ENCODE data around the gene HAUS7. TPM values are rescaled to one million over a fixed set of nuclear protein-coding genes. Genes with fewer than 3 reads are reported as not detected.

Gene HAUS7
- total and polyA plus RNA-seq, 2 of the 8 experiments (the other 6 are each of a cell fraction or from before 2014, with no cell fraction given) = 45.4 to 54.0 TPM

- Histone ChIP-seq H4K91ac (replicated peaks; ENCODE audit: insufficient read length, low read length) (no peak overlapping the region), H3K79me2 (ENCODE audit: control insufficient read depth in 1 of 2, insufficient read depth in 2 of 2, low read length in 2 of 2) (no peaks in the 10 kb centered on the region), H3K56ac (replicated peaks; ENCODE audit: insufficient read length, low read depth, low read length) (no peak overlapping the region), H3K79me1 (ENCODE audit: low read depth, low read length) (no peaks in the 10 kb centered on the region), H2BK5ac (ENCODE audit: low read depth, low read length) (no peak overlapping the region), H3K23me2 (ENCODE audit: low read depth, low read length) (no peaks in the 10 kb centered on the region), H3K4me3 (ENCODE audit: extremely low read depth in 1 of 4, insufficient read depth in 2 of 4, low read depth in 3 of 4, low read length in 4 of 4) (no peak overlapping the region), H2AK5ac (ENCODE audit: low read depth, low read length) (no peak overlapping the region), H2AFZ (ENCODE audit: low read length) (no peak overlapping the region), H2BK120ac (replicated peaks; ENCODE audit: low read depth, low read length) (no peak overlapping the region), H2BK20ac (ENCODE audit: low read length) (no peak overlapping the region), H2BK15ac (ENCODE audit: low read length) (no peak overlapping the region), H3K18ac (ENCODE audit: extremely low read depth, low read length) (no peak overlapping the region), H2BK12ac (ENCODE audit: low read depth, low read length) (no peak overlapping the region), H4K5ac (ENCODE audit: insufficient read length, low read depth, low read length) (no peak overlapping the region), H4K8ac (ENCODE audit: extremely low read depth, insufficient read depth, low read length) (no peak overlapping the region), H3K4ac (replicated peaks; ENCODE audit: insufficient read length, low read depth, low read length) (no peak overlapping the region), H3K36me3 (ENCODE audit: control insufficient read depth in 2 of 4, insufficient read depth in 4 of 4, low read length in 3 of 4) (no peaks in the 10 kb centered on the region; a peak in 1 of 8 replicates), H3K14ac (ENCODE audit: insufficient read length) (no peak overlapping the region), H3K4me2 (ENCODE audit: insufficient read depth in 1 of 2, low read depth in 2 of 2, low read length in 2 of 2) (no peak overlapping the region), H3K23ac (ENCODE audit: insufficient read length) (no peak overlapping the region), H3K9ac (replicated peaks in 1 of 4; ENCODE audit: extremely low read depth in 1 of 4, low read depth in 3 of 4, low read length in 3 of 4) (no peak overlapping the region), H3K4me1 (replicated peaks in 1 of 4; ENCODE audit: control insufficient read depth in 3 of 4, insufficient read depth in 4 of 4, low read length in 3 of 4) (no peaks in the 10 kb centered on the region), H3K9me3 (ENCODE audit: insufficient read depth in 2 of 2, low read depth in 1 of 2, low read length in 1 of 2) (no peaks in the 10 kb centered on the region), H4K20me1 (replicated peaks in 1 of 2; ENCODE audit: control insufficient read depth in 1 of 2, insufficient read depth in 2 of 2, low read length in 2 of 2) (no peaks in the 10 kb centered on the region), H3K27ac (ENCODE audit: low read depth, low read length) (no peak overlapping the region), H3K27me3 (replicated peaks in 1 of 4; ENCODE audit: control insufficient read depth in 3 of 4, extremely low read depth in 1 of 4, insufficient read depth in 3 of 4, low read length in 3 of 4) (no peaks in the 10 kb centered on the region)
- no peak for FAIRE-seq
- WGBS, 2 experiments (ENCODE audit: extremely low coverage in 1 of 2, insufficient coverage in 1 of 2, insufficient read length in 1 of 2, insufficient replicate concordance in 2 of 2, low coverage in 1 of 2, low lambda C conversion rate in 2 of 2, missing lambda C conversion rate in 1 of 2) = 89% methylated on average over 17 of the region's 37 CpGs; no CpG with 5 or more reads in 1 of the 2 experiments
- POLR2A ChIA-PET (ENCODE audit: partially characterized antibody) = interaction anchor here (1.1 to 1.4 kb wide), 2 partner anchors 10 to 25 kb away, joined by 3 to 6 read pairs; no protein-coding TSS in a partner anchor
- CTCF ChIA-PET (ENCODE audit: partially characterized antibody) = interaction anchor here (1.1 kb wide), 1 partner anchor 12 kb away, joined by 3 read pairs; no protein-coding TSS in a partner anchor
- no peak for TF ChIP-seq TAF1 (IDR thresholded peaks at IDR 0.05; ENCODE audit: low read depth, low read length)
- no peak for TF ChIP-seq GTF2F1 (IDR thresholded peaks at IDR 0.05; ENCODE audit: borderline replicate concordance, low read depth, low read length)
- no peak for TF ChIP-seq TEAD4 (IDR thresholded peaks at IDR 0.05; ENCODE audit: low read depth, low read length)
- no peak for TF ChIP-seq CBX8 (IDR thresholded peaks at IDR 0.05; ENCODE audit: borderline replicate concordance, low read depth, low read length)
- no peak for TF ChIP-seq BRCA1 (IDR thresholded peaks at IDR 0.05; ENCODE audit: low read depth, low read length)
- no peak for TF ChIP-seq HDAC2 (IDR thresholded peaks at IDR 0.05; ENCODE audit: borderline replicate concordance in 1 of 2, low read depth in 2 of 2, low read length in 2 of 2)
- no peak for TF ChIP-seq RFX5 (IDR thresholded peaks at IDR 0.05; ENCODE audit: borderline replicate concordance, low read depth, low read length)
- TF ChIP-seq SUZ12 (IDR thresholded peaks at IDR 0.05; ENCODE audit: low read length) = no peak
- no peak for TF ChIP-seq SP2 (IDR thresholded peaks at IDR 0.05; ENCODE audit: low read length)
- no peak for TF ChIP-seq TAF7 (optimal IDR thresholded peaks at IDR 0.05; ENCODE audit: borderline replicate concordance, low read depth, low read length)
- TF ChIP-seq KDM5A (IDR thresholded peaks at IDR 0.05; ENCODE audit: low read length) = no peak
- no peak for TF ChIP-seq SRF (IDR thresholded peaks at IDR 0.05; ENCODE audit: low read depth, low read length)
- no peak for DNase-seq (ENCODE audit: low read depth in 1 of 2, low spot score in 2 of 2)
These were observed 25.9 kb downstream of the HAUS7 start for GRCh38 chrX:153444333-153445011.
